Ectodermal cell (in vitro differentiated cells): ENCODE data around the gene SUOX.
"Not testable (repeated sequence)": the region's sequence is repeated elsewhere in the genome, so short reads cannot be mapped to it uniquely, and the experiment has no call there.

Source experiments
- H3K27ac ChIP-seq: 2 replicates; pipeline ENCODE4 v1.7.0; 2013; ENCODE audit warnings: mild to moderate bottlenecking, low read depth, low read length; ENCODE audit not compliant: insufficient read depth, poor library complexity, severe bottlenecking
- H3K27me3 ChIP-seq: 2 replicates; pipeline ENCODE4 v1.7.0; 2013; ENCODE audit warnings: mild to moderate bottlenecking, low read length; ENCODE audit not compliant: insufficient read depth, control insufficient read depth, poor library complexity, severe bottlenecking
- H3K36me3 ChIP-seq: one replicate; pipeline ENCODE4 v1.7.0; 2013; ENCODE audit warnings: low read length; ENCODE audit not compliant: control insufficient read depth, insufficient read depth
- H3K4me1 ChIP-seq: one replicate; pipeline ENCODE4 v1.7.0; 2013; ENCODE audit warnings: low read length; ENCODE audit not compliant: control insufficient read depth, insufficient read depth
- H3K4me3 ChIP-seq: 2 replicates; pipeline ENCODE4 v1.7.0; 2013; ENCODE audit warnings: low read depth, low read length, control low read depth; ENCODE audit not compliant: insufficient read depth
- H3K9me3 ChIP-seq: 2 replicates; pipeline ENCODE4 v1.7.0; 2013; ENCODE audit warnings: mild to moderate bottlenecking, low read length, moderate library complexity; ENCODE audit not compliant: control insufficient read depth
- WGBS, 2 experiments: methylation state at CpG; one replicate each; pipeline ENCODE4 v1.1.7; 2013; ENCODE audit warnings: missing lambda C conversion rate in 2 of 2; 5-methylcytosine and 5-hydroxymethylcytosine counted together

Gene SUOX

GRCh38 chr12:55970775-55971174 is 26.3 kb upstream of the SUOX start:
- H3K4me3 ChIP-seq, result no peak overlapping the region
- WGBS, 2 experiments, result 91 to 95% methylated on average over 7 of the region's 7 CpGs
- H3K9me3 ChIP-seq, result no peaks in the 10 kb centered on the region
- H3K4me1 ChIP-seq, result peaks cover 10% of the 10 kb centered on the region
- no peaks in the 10 kb centered on the region for H3K27me3 ChIP-seq
- H3K27ac ChIP-seq, result no peak overlapping the region
- H3K36me3 ChIP-seq, result peaks cover 6% of the 10 kb centered on the region

DNA sequence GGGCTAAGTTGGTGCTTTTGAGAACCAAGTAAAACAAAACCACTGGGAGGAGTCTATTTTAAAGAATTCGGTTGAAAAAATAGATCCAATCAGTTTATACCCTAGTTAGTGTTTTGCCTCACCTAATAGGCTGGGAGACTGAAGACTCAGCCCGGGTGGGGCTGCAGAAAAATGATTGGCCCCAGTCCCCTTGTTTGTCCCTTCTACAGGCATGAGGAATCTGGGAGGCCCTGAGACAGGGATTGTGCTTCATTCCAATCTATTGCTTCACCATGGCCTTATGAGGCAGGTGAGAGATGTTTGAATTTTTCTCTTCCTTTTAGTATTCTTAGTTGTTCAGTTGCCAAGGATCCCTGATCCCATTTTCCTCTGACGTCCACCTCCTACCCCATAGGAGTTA is 25.0 kb upstream of the SUOX start:
- H3K27ac ChIP-seq, result no peak overlapping the region
- peaks cover 6% of the 10 kb centered on the region for H3K36me3 ChIP-seq

DNA sequence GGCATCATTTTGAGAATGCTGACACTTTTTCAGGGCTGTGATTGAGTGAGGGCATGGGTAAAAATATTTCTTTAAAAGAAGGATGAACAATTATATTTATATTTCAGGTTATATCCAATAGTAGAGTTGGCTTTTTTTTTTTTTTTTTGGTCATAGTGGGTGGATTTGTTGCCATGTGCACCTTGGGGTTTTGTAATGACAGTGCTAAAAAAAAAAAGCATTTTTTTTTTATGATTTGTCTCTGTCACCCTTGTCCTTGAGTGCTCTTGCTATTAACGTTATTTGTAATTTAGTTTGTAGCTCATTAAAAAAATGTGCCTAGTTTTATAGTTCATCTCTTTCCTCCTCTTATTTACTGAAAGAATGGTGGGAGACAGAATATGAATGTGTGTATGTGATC is 24.6 kb upstream of the SUOX start:
- Histone ChIP-seq H3K36me3 (peaks cover 6% of the 10 kb centered on the region), H3K27me3 (no peaks in the 10 kb centered on the region), H3K27ac (no peak overlapping the region), H3K4me3 (no peak overlapping the region), H3K4me1 (peaks cover 9% of the 10 kb centered on the region), H3K9me3 (no peaks in the 10 kb centered on the region)
- 100% methylated on average over 1 of the region's 1 CpG; no CpG with 5 or more reads in 1 of the 2 experiments for WGBS, 2 experiments

More for the DNA sequence above, 25.0 kb upstream of the SUOX start:
- WGBS, 2 experiments, result 85 to 92% methylated on average over 2 to 3 of the region's 3 CpGs
- Histone ChIP-seq H3K9me3 (no peaks in the 10 kb centered on the region), H3K4me3 (no peak overlapping the region), H3K4me1 (peaks cover 10% of the 10 kb centered on the region), H3K27me3 (no peaks in the 10 kb centered on the region)

DNA sequence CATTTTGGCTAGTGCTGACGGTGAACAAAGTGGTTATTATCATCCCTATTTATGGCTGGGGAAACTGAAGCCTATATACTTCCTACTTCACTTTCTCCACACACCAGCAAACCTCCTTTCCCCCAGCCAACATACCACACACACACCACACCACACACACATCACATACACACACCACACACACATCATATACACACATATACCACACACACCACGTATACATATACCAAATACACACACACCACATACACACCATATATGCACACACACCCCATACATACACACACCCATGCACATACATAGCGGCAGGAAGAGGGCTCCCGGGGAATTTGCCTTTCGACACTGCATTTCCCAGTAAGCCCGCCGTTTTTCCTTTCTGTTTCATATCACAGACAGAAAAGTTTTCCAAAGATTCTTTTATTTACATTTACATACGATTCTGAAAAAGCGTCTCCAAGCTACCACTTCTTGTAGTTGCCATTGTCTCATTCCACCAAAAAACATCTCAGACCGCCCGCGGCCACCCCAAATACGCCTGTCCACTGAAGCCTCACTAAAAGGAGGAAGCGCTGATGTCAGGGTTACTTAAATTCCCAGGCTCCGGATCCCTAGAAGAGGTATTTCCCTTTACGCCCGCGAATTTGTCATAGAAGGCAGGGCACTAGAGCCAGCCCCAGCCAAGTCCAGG is 24.0 kb upstream of the SUOX start:
- no peak overlapping the region for H3K27ac ChIP-seq
- peak overlapping the region; percentile 29 for H3K4me3 ChIP-seq
- peaks cover 4% of the 10 kb centered on the region for H3K4me1 ChIP-seq
- no peaks in the 10 kb centered on the region for H3K9me3 ChIP-seq
- H3K36me3 ChIP-seq, result peaks cover 6% of the 10 kb centered on the region
- H3K27me3 ChIP-seq, result no peaks in the 10 kb centered on the region
- WGBS, 2 experiments, result 27 to 28% methylated on average over 18 of the region's 18 CpGs

DNA sequence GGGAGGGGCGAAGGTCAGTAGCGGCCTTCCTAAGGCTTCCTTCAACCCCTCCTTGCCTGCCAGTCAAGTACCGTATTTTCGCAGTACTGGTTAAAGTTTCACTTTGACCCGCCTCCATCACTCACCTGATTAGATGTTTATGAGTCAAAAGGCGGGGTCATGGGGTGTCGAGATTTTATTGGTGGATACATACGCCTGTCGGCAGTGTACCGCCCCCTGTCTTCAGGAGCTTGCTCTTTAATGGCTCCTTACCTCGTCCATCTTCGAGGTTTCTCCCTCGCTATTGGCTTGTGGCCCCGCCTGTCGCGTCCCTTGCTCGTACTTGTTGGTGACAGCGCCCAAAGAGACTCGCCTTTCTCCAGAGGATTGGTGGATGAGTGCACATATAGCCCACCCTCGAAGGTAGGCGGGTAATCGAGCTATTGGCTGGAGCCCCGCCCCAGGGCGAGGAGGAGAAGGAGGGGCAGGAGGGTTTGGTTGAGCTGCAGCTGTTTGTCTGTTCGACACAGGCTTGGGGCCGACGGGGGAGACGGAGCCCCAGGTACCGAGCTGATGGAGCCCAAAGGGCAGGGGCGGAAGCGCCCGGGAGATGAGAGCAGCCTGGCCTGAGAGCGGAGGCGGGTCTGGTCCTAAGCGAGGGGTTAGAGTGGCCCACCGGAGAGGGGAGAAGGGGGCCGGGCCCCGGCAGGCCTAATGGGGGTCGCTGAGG is 23.3 kb upstream of the SUOX start, which contains the start of gene RAB5B:
RAB5B (plus strand) TSS at position 480 of the 709 bp plus-strand sequence. CDS start 12,883 bp downstream, outside the sequence.
- WGBS, 2 experiments, result 1% methylated on average over 39 of the region's 39 CpGs
- peaks cover 9% of the 10 kb centered on the region for H3K36me3 ChIP-seq

GRCh38 chr12:55974308-55974730 is 22.8 kb upstream of the SUOX start:
- peak overlapping the region; percentile 61 for H3K27ac ChIP-seq
- 0 to 1% methylated on average over 15 of the region's 15 CpGs for WGBS, 2 experiments
- no peaks in the 10 kb centered on the region for H3K27me3 ChIP-seq
- H3K9me3 ChIP-seq, result no peaks in the 10 kb centered on the region
- H3K36me3 ChIP-seq, result peaks cover 13% of the 10 kb centered on the region
- H3K4me1 ChIP-seq, result peaks cover 4% of the 10 kb centered on the region
- peak overlapping the region; percentile 88 for H3K4me3 ChIP-seq

More for the DNA sequence above, 23.3 kb upstream of the SUOX start, which contains the start of gene RAB5B:
- peaks cover 4% of the 10 kb centered on the region for H3K4me1 ChIP-seq
- peak within 1 kb of the TSS; percentile 88 for H3K4me3 ChIP-seq
- H3K9me3 ChIP-seq, result no peaks in the 10 kb centered on the region
- H3K27me3 ChIP-seq, result no peaks in the 10 kb centered on the region
- H3K27ac ChIP-seq, result peak within 1 kb of the TSS; percentile 61

- Histone ChIP-seq H3K27ac (no peak overlapping the region), H3K27me3 (no peaks in the 10 kb centered on the region), H3K4me3 (no peak overlapping the region), H3K4me1 (peaks cover 4% of the 10 kb centered on the region), H3K9me3 (no peaks in the 10 kb centered on the region), H3K36me3 (peaks cover 7% of the 10 kb centered on the region)
- 92 to 96% methylated on average over 7 of the region's 7 CpGs for WGBS, 2 experiments
Measured at GRCh38 chr12:55978393-55978792, 18.7 kb upstream of the SUOX start.

GRCh38 chr12:55979069-55979468 is 18.0 kb upstream of the SUOX start:
- H3K27me3 ChIP-seq, result no peaks in the 10 kb centered on the region
- peaks cover 4% of the 10 kb centered on the region for H3K4me1 ChIP-seq
- H3K36me3 ChIP-seq, result peaks cover 7% of the 10 kb centered on the region
- H3K9me3 ChIP-seq, result no peaks in the 10 kb centered on the region
- H3K4me3 ChIP-seq, result no peak overlapping the region
- 96 to 98% methylated on average over 3 of the region's 3 CpGs for WGBS, 2 experiments
- H3K27ac ChIP-seq, result no peak overlapping the region

DNA sequence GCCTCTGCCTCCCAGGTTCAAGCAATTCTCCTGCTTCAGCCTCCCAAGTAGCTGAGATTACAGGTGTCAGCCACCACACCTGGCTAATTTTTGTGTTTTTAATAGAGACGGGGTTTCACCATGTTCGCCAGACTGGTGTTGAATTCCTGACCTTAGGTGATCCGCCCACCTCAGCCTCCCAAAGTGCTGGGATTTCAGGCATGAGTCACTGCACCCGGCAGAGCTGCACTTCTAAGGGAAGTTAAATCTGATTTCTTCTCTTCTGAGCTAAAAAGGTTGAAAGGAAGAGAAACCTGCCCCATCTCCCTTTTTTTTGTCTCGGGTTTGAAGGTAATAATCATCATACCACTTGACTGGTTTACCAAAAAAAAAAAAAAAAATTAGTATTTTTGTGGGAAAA is 15.2 kb upstream of the SUOX start:
- not testable (repeated sequence) for H3K4me1 ChIP-seq, H3K4me3 ChIP-seq, H3K9me3 ChIP-seq, H3K36me3 ChIP-seq, H3K27ac ChIP-seq, H3K27me3 ChIP-seq
- WGBS, 2 experiments, result 69 to 75% methylated on average over 4 of the region's 5 CpGs

- Histone ChIP-seq H3K27me3 (no peaks in the 10 kb centered on the region), H3K36me3 (peaks cover 7% of the 10 kb centered on the region), H3K9me3 (no peaks in the 10 kb centered on the region), H3K4me3 (no peak overlapping the region), H3K27ac (no peak overlapping the region), H3K4me1 (no peaks in the 10 kb centered on the region)
- WGBS, 2 experiments, result 93 to 95% methylated on average over 3 of the region's 3 CpGs
Measured at GRCh38 chr12:55982319-55982936, 14.6 kb upstream of the SUOX start.
